ENCODE results near the gene UQCR11.

The UQCR11 gene

DNA sequence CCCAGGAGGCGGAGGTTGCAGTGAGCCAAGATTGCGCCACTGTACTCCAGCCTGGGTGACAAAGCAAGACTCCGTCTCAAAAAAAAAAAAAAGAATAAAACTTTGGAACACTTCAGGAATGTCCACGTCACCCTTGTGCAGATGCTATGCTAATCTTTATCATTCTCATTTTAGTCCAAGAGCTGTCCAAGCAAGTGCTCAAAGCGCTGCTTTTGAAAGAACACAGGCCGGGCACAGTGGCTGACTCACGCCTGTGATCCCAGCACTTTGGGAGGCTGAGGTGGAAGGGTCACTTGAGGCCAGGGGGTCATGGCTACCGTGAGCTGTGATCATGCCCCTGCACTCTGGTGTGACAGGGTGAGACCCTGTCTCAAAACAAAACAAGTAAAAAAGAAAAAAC lies 11.1 kb upstream of the UQCR11 start:
- Histone ChIP-seq H3K9me3 (replicated peaks in 1 of 11) (no peaks in the 10 kb centered on the region), H3K4me3 (no peak overlapping the region), H3K36me3 (peaks cover 49 to 95% (median 85%) of the 10 kb centered on the region in 11 experiments), H3K4me2 (peak overlapping the region in 6 of 11 experiments; percentile 7 to 55 (median 25); a peak in 6 of 22 replicates), H3K27ac (no peak overlapping the region), H3K9ac (no peak overlapping the region), H3K4me1 (peaks cover 17 to 97% (median 92%) of the 10 kb centered on the region in 10 experiments; a peak in 19 of 20 replicates), H4K20me1 (peaks cover 27 to 98% (median 83%) of the 10 kb centered on the region in 11 experiments; a peak in 21 of 22 replicates), H3K27me3 (no peaks in the 10 kb centered on the region)
- no peak for TF ChIP-seq Cebpa-rat (IDR thresholded peaks at IDR 0.05)

GRCh38 chr19:1615156-1615765 lies 10.0 kb upstream of the UQCR11 start:
- peak overlapping the region in 10 of 11 experiments; percentile 31 to 74 (median 56); a peak in 18 of 22 replicates for H3K4me2 ChIP-seq
- H3K36me3 ChIP-seq: peaks cover 40 to 92% (median 77%) of the 10 kb centered on the region in 11 experiments
- H4K20me1 ChIP-seq: peaks cover 27 to 96% (median 74%) of the 10 kb centered on the region in 11 experiments; a peak in 21 of 22 replicates
- TF ChIP-seq Cebpa-rat (IDR thresholded peaks at IDR 0.05): no peak
- H3K27me3 ChIP-seq: no peaks in the 10 kb centered on the region
- peaks cover 21 to 96% (median 89%) of the 10 kb centered on the region in 10 experiments; a peak in 19 of 20 replicates for H3K4me1 ChIP-seq
- H3K9me3 ChIP-seq (replicated peaks in 1 of 11): no peaks in the 10 kb centered on the region
- no peak overlapping the region for H3K4me3 ChIP-seq
- H3K27ac ChIP-seq: no peak overlapping the region
- no peak overlapping the region; a peak in 1 of 22 replicates for H3K9ac ChIP-seq

DNA sequence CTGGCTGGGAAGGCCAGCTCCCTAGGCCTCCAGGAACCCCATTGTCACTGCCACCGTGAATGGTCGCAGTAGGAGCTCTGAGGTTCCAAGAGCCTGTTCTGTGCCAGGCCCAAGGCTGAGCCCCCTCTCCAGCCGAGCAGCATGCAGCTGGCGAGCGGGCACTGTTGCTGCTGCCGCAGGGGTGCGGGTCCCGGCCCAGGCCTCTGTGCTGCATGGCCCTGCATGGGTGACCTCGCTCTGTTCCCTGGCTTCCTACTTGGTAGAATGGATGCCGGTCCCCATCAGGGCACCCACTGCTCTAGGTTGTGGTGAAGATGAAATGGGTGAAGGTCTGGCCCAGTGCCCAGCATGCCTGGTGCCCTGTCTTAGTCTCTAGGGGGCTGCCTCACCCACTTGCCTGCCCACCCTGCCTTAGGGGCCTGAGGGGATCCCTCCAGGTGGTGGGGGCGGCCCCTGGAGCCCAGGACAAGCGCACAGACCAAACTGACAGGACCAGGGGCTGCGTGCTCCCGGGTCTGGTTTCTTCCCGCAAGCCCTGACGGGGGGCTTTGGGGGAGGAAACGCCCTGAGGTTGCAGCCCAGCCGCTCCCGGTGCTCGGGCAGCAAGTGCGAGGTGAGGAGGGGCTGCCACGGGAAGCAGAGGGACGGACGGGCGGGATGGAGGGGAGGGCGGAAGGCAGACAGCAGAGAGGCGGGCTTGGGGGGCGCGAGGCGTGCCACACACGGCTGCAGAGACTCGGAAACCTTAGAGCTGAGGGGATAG lies 8.7 kb upstream of the UQCR11 start:
- H3K9me3 ChIP-seq (replicated peaks in 1 of 11): no peaks in the 10 kb centered on the region
- H3K4me3 ChIP-seq: no peak overlapping the region
- TF ChIP-seq Cebpa-rat (IDR thresholded peaks at IDR 0.05): no peak
- H3K4me2 ChIP-seq: peak overlapping the region in 9 of 11 experiments; percentile 51 to 74 (median 57); a peak in 18 of 22 replicates
- peaks cover 33 to 98% (median 91%) of the 10 kb centered on the region in 10 experiments for H3K4me1 ChIP-seq
- no peaks in the 10 kb centered on the region for H3K27me3 ChIP-seq
- peaks cover 27 to 84% (median 64%) of the 10 kb centered on the region in 11 experiments for H3K36me3 ChIP-seq
- H4K20me1 ChIP-seq: peaks cover 21 to 96% (median 76%) of the 10 kb centered on the region in 11 experiments; a peak in 21 of 22 replicates
- H3K27ac ChIP-seq: no peak overlapping the region
- peak overlapping the region in 2 of 11 experiments; percentile 4 to 33; a peak in 1 of 22 replicates for H3K9ac ChIP-seq

DNA sequence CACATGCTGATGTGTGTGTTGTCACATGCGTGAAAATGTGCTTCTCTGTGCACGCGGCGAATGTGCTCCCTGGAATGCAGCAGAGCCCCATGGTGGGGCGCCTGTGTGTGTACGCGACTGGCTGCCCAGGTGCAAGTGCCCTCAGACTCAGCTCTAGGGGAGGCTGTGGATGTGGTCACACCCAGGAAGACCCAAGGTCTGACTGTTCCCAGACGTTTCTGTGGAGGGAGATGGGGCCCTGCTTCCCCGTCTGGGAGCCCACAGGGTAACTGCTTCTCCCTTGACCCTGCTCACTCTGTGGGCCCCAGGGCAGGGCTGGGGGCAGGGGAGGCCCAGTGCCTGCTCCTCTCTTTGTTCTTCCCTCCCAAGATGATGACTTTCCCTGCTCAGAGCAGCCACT lies 7.9 kb upstream of the UQCR11 start:
- H3K4me3 ChIP-seq: no peak overlapping the region
- TF ChIP-seq Cebpa-rat (IDR thresholded peaks at IDR 0.05): no peak

DNA sequence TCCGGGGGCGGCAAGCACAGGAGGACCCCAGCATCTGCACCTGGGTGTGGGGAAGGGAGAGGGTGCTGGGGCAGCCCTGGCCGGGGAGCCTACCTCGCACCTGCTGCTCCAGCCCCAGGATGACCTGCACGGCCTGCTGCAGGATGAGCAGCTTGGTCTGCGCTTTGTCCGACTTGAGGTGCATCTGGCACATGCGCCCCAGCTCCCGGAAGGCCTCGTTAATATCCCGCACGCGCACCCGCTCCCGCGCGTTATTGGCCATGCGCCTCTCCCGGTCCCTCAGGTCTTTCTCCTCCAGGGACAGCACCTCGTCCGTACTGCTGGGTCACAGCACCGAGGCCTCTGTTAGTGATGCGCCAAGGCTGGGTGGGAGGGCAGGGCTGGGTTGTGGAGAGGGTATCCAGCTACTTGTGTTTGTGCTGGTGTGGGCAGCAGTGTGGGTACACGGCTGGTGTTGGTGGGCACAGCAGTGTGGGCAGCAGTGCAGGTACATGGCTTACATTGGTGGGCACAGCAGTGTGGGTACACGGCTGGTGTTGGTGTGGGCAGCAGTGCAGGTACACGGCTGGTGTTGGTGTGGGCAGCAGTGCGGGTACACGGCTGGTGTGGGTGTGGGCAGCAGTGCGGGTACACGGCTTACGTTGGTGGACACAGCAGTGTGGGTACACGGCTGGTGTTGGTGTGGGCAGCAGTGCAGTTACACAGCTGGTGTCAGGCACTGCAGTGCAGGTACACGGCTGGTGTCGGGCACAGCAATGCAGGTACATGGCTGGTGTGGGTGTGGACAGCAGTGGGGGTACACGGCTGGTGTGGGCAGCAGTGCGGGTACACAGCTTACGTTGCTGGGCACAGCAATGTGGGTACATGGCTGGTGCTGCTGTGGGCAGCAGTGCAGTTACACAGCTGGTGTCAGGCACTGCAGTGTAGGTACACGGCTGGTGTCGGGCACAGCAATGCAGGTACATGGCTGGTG lies 7.1 kb upstream of the UQCR11 start:
- no peak overlapping the region for H3K9ac ChIP-seq

More for the DNA sequence above, 7.9 kb upstream of the UQCR11 start:
- H3K27ac ChIP-seq: peak overlapping the region in 2 of 11 experiments; percentile 7 to 40; a peak in 3 of 22 replicates
- H3K9me3 ChIP-seq (replicated peaks in 1 of 11): no peaks in the 10 kb centered on the region
- H3K36me3 ChIP-seq: peaks cover 22 to 75% (median 58%) of the 10 kb centered on the region in 11 experiments
- peak overlapping the region in 9 of 11 experiments; percentile 51 to 74 (median 57); a peak in 16 of 22 replicates for H3K4me2 ChIP-seq
- H4K20me1 ChIP-seq: peaks cover 15 to 96% (median 72%) of the 10 kb centered on the region in 11 experiments; a peak in 21 of 22 replicates
- H3K27me3 ChIP-seq: no peaks in the 10 kb centered on the region
- peak overlapping the region in 3 of 11 experiments; percentile 5 to 33 (median 9); a peak in 1 of 22 replicates for H3K9ac ChIP-seq
- peaks cover 40 to 98% (median 92%) of the 10 kb centered on the region in 10 experiments for H3K4me1 ChIP-seq

GRCh38 chr19:1611353-1611752 lies 6.1 kb upstream of the UQCR11 start:
- Histone ChIP-seq H3K4me1 (peaks cover 33 to 95% (median 91%) of the 10 kb centered on the region in 10 experiments), H4K20me1 (peaks cover 0 to 78% (median 54%) of the 10 kb centered on the region in 11 experiments; a peak in 20 of 22 replicates), H3K36me3 (peaks cover 8 to 57% (median 40%) of the 10 kb centered on the region in 11 experiments; a peak in 19 of 22 replicates), H3K27me3 (no peaks in the 10 kb centered on the region), H3K9ac (no peak overlapping the region), H3K4me3 (no peak overlapping the region), H3K27ac (no peak overlapping the region), H3K4me2 (peak overlapping the region in 5 of 11 experiments; percentile 19 to 86 (median 35); a peak in 5 of 22 replicates), H3K9me3 (replicated peaks in 1 of 11) (no peaks in the 10 kb centered on the region)
- TF ChIP-seq Cebpa-rat (IDR thresholded peaks at IDR 0.05): no peak

More for the DNA sequence above, 7.1 kb upstream of the UQCR11 start:
- no peaks in the 10 kb centered on the region for H3K9me3 ChIP-seq (replicated peaks in 1 of 11)
- H3K36me3 ChIP-seq: peaks cover 15 to 68% (median 51%) of the 10 kb centered on the region in 11 experiments
- no peak overlapping the region for H3K4me3 ChIP-seq
- TF ChIP-seq Cebpa-rat (IDR thresholded peaks at IDR 0.05): no peak
- peaks cover 33 to 97% (median 90%) of the 10 kb centered on the region in 10 experiments for H3K4me1 ChIP-seq
- peaks cover 8 to 89% (median 65%) of the 10 kb centered on the region in 11 experiments; a peak in 21 of 22 replicates for H4K20me1 ChIP-seq
- no peak overlapping the region for H3K27ac ChIP-seq
- H3K27me3 ChIP-seq: no peaks in the 10 kb centered on the region
- peak overlapping the region in 6 of 11 experiments; percentile 11 to 65 (median 38); a peak in 6 of 22 replicates for H3K4me2 ChIP-seq

DNA sequence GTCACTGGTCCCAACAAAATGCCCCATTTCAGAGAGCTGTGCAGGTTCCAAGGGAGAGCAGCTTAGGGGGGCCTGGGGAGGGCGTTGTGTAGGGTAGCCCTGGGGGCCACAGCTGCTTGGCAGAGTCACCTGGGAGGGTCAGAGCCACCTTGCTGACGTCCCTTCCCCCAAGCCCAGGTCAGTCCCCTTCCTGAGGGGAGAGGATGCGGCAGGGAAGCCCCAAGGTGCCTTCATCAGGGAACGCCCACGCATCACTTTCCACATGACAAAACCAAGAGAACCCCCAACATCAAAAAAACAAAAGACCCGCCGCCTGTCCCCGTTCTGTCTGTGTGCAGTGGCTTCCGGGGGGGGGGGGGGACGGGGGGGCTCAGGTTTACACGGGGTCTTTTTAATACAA lies 5.3 kb upstream of the UQCR11 start:
- peak overlapping the region; percentile 71 to 93 (median 89); a peak in 21 of 22 replicates for H3K4me2 ChIP-seq
- TF ChIP-seq Cebpa-rat (IDR thresholded peaks at IDR 0.05): no peak
- peaks cover 37 to 93% (median 88%) of the 10 kb centered on the region in 10 experiments for H3K4me1 ChIP-seq
- H3K9ac ChIP-seq: no peak overlapping the region; a peak in 2 of 22 replicates
- no peak overlapping the region for H3K27ac ChIP-seq
- H3K9me3 ChIP-seq (replicated peaks in 1 of 11): no peaks in the 10 kb centered on the region
- no peaks in the 10 kb centered on the region for H3K27me3 ChIP-seq
- no peak overlapping the region for H3K4me3 ChIP-seq
- H3K36me3 ChIP-seq: peaks cover 8 to 51% (median 37%) of the 10 kb centered on the region in 11 experiments; a peak in 19 of 22 replicates
- peaks cover 0 to 71% (median 54%) of the 10 kb centered on the region in 11 experiments; a peak in 20 of 22 replicates for H4K20me1 ChIP-seq

Data from BLaER1 treated with 17β-estradiol and CSF1 and Interleukin-3, amounts not matched to agents 10 nM and 100 nM (cell line).